Measurements from ENCODE around the gene N4BP2L1. TPM values are rescaled to one million over a fixed set of nuclear protein-coding genes. Genes with fewer than 3 reads are reported as not detected.

Gene N4BP2L1
- total and polyA plus RNA-seq, 2 of the 8 experiments (the other 6 are each of a cell fraction or from before 2014, with no cell fraction given), result 1.3 to 3.1 TPM

DNA sequence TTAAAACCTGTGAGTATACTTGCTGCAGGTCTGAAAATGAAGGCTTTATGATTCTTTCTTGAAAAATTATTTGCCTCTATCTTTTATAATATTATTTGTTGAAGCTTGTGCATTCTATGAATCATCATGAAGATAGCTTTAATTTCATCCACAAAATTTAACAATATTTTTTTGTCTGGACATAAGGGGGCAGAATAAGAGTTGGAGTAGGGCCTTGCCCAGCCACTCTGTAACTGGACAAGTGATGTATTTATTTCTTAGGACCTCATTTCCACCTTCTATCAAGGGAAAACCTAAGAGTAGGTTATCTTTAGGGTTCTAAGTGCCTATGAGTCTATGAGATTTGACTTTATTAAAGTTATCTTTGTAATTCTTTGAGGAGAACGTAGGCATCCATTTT lies 49.9 kb downstream of the N4BP2L1 start:
- Histone ChIP-seq H3K4ac (replicated peaks; ENCODE audit: insufficient read length, low read depth, low read length) (no peak overlapping the region), H3K4me2 (ENCODE audit: insufficient read depth in 1 of 2, low read depth in 2 of 2, low read length in 2 of 2) (no peak overlapping the region), H2AFZ (ENCODE audit: low read length) (no peak overlapping the region), H4K20me1 (replicated peaks in 1 of 2; ENCODE audit: control insufficient read depth in 1 of 2, insufficient read depth in 2 of 2, low read length in 2 of 2) (peaks cover 0 to 2% of the 10 kb centered on the region in 2 experiments), H2BK12ac (ENCODE audit: low read depth, low read length) (no peak overlapping the region), H3K27me3 (replicated peaks in 1 of 4; ENCODE audit: control insufficient read depth in 3 of 4, extremely low read depth in 1 of 4, insufficient read depth in 3 of 4, low read length in 3 of 4) (no peaks in the 10 kb centered on the region), H2AK5ac (ENCODE audit: low read depth, low read length) (no peak overlapping the region), H3K79me1 (ENCODE audit: low read depth, low read length) (no peaks in the 10 kb centered on the region), H4K5ac (ENCODE audit: insufficient read length, low read depth, low read length) (no peak overlapping the region), H3K4me3 (ENCODE audit: extremely low read depth in 1 of 4, insufficient read depth in 2 of 4, low read depth in 3 of 4, low read length in 4 of 4) (no peak overlapping the region), H3K9me3 (ENCODE audit: insufficient read depth in 2 of 2, low read depth in 1 of 2, low read length in 1 of 2) (peaks cover 0 to 3% of the 10 kb centered on the region in 2 experiments; a peak in 1 of 4 replicates), H3K79me2 (ENCODE audit: control insufficient read depth in 1 of 2, insufficient read depth in 2 of 2, low read length in 2 of 2) (no peaks in the 10 kb centered on the region), H2BK20ac (ENCODE audit: low read length) (no peak overlapping the region), H3K4me1 (replicated peaks in 1 of 4; ENCODE audit: control insufficient read depth in 3 of 4, insufficient read depth in 4 of 4, low read length in 3 of 4) (no peaks in the 10 kb centered on the region), H2BK120ac (replicated peaks; ENCODE audit: low read depth, low read length) (no peak overlapping the region), H2BK5ac (ENCODE audit: low read depth, low read length) (no peak overlapping the region), H3K14ac (ENCODE audit: insufficient read length) (no peak overlapping the region), H3K23ac (ENCODE audit: insufficient read length) (no peak overlapping the region), H3K23me2 (ENCODE audit: low read depth, low read length) (no peaks in the 10 kb centered on the region), H4K91ac (replicated peaks; ENCODE audit: insufficient read length, low read length) (no peak overlapping the region), H3K9ac (replicated peaks in 1 of 4; ENCODE audit: extremely low read depth in 1 of 4, low read depth in 3 of 4, low read length in 3 of 4) (no peak overlapping the region), H3K36me3 (ENCODE audit: control insufficient read depth in 2 of 4, insufficient read depth in 4 of 4, low read length in 3 of 4) (peaks cover 2 to 30% (median 5%) of the 10 kb centered on the region in 4 experiments; a peak in 6 of 8 replicates), H3K56ac (replicated peaks; ENCODE audit: insufficient read length, low read depth, low read length) (no peak overlapping the region), H2BK15ac (ENCODE audit: low read length) (no peak overlapping the region), H3K18ac (ENCODE audit: extremely low read depth, low read length) (no peak overlapping the region), H3K27ac (ENCODE audit: low read depth, low read length) (no peak overlapping the region), H4K8ac (ENCODE audit: extremely low read depth, insufficient read depth, low read length) (no peak overlapping the region)
- ChIA-PET CTCF (ENCODE audit: partially characterized antibody) (interaction anchor here (0.5 to 0.7 kb wide), 5 partner anchors 36 to 422 kb away, joined by 3 to 4 read pairs (median 3); no protein-coding TSS in a partner anchor), POLR2A (ENCODE audit: partially characterized antibody) (no interaction called here)
- FAIRE-seq (no peak), DNase-seq (ENCODE audit: low read depth in 1 of 2, low spot score in 2 of 2) (no peak)
- TF ChIP-seq BCL11A (IDR thresholded peaks at IDR 0.05; ENCODE audit: low read depth in 2 of 2, low read length in 2 of 2), result no peak
- TF ChIP-seq CHD2 (IDR thresholded peaks at IDR 0.05; ENCODE audit: low read length), result no peak
- TF ChIP-seq POU5F1 (IDR thresholded peaks at IDR 0.05; ENCODE audit: low read depth, low read length), result no peak
- TF ChIP-seq TAF7 (optimal IDR thresholded peaks at IDR 0.05; ENCODE audit: borderline replicate concordance, low read depth, low read length), result no peak
- TF ChIP-seq GABPA (IDR thresholded peaks at IDR 0.05; ENCODE audit: borderline replicate concordance, insufficient read depth, low read length), result no peak
- TF ChIP-seq CTBP2 (IDR thresholded peaks at IDR 0.05; ENCODE audit: borderline replicate concordance, insufficient read depth, insufficient read length, low read length), result no peak
- no peak for TF ChIP-seq TAF1 (IDR thresholded peaks at IDR 0.05; ENCODE audit: low read depth, low read length)
- no peak for TF ChIP-seq TBP (IDR thresholded peaks at IDR 0.05; ENCODE audit: low read depth, low read length)
- TF ChIP-seq ZNF274 (IDR thresholded peaks at IDR 0.05; ENCODE audit: borderline replicate concordance, extremely low read depth, low read length), result no peak
- TF ChIP-seq TEAD4 (IDR thresholded peaks at IDR 0.05; ENCODE audit: low read depth, low read length), result no peak
- no peak for TF ChIP-seq SIRT6 (IDR thresholded peaks at IDR 0.05; ENCODE audit: low read length)
- TF ChIP-seq ASH2L (IDR thresholded peaks at IDR 0.05; ENCODE audit: low read length), result no peak
- no peak for TF ChIP-seq BACH1 (IDR thresholded peaks at IDR 0.05; ENCODE audit: low read length)
- TF ChIP-seq CHD1 (IDR thresholded peaks at IDR 0.05; ENCODE audit: low read depth, low read length), result no peak
- WGBS, 2 experiments (ENCODE audit: extremely low coverage in 1 of 2, insufficient coverage in 1 of 2, insufficient read length in 1 of 2, insufficient replicate concordance in 2 of 2, low coverage in 1 of 2, low lambda C conversion rate in 2 of 2, missing lambda C conversion rate in 1 of 2), result 93% methylated on average over 1 of the region's 1 CpG; no CpG with 5 or more reads in 1 of the 2 experiments

All from H1 (cell line).